Loucy (cell line): Measurements from ENCODE around the gene SULT1E1.

Source experiments
- H2AFZ ChIP-seq: fragments of 200-600 bp; sonication (generic); 2 replicates; pipeline ENCODE4 v1.6.0; 2016; ENCODE audit warnings: antibody characterized with exemption, mild to moderate bottlenecking, low read length, moderate library complexity
- H3F3A ChIP-seq: fragments of 200-600 bp; 2 replicates; pipeline ENCODE4 v1.6.0; 2016; ENCODE audit warnings: antibody characterized with exemption, low read depth, mild to moderate bottlenecking
- H3K27me3 ChIP-seq: fragments of 200-600 bp; sonication (generic); 2 replicates; pipeline ENCODE4 v1.6.1; 2014; ENCODE audit warnings: low read length, mild to moderate bottlenecking; ENCODE audit not compliant: insufficient read depth, poor library complexity, severe bottlenecking
- H3K36me3 ChIP-seq: fragments of 200-600 bp; sonication (generic); 2 replicates; pipeline ENCODE4 v1.6.1; 2016; ENCODE audit warnings: low read length; ENCODE audit not compliant: insufficient read depth
- H3K4me1 ChIP-seq: fragments of 200-600 bp; sonication (generic); 2 replicates; pipeline ENCODE4 v1.5.1; 2014; ENCODE audit warnings: low read length, mild to moderate bottlenecking; ENCODE audit not compliant: insufficient read depth, poor library complexity, severe bottlenecking
- H3K4me2 ChIP-seq: fragments of 200-600 bp; sonication (generic); 2 replicates; pipeline ENCODE4 v1.6.0; 2014; ENCODE audit warnings: antibody characterized with exemption, low read length, low read depth, mild to moderate bottlenecking; ENCODE audit not compliant: poor library complexity, severe bottlenecking
- H3K4me3 ChIP-seq: fragments of 200-600 bp; sonication (generic); 2 replicates; pipeline ENCODE4 v1.5.1; 2014; ENCODE audit warnings: low read length, mild to moderate bottlenecking, mixed read lengths; ENCODE audit not compliant: poor library complexity, severe bottlenecking
- H3K79me2 ChIP-seq: fragments of 200-600 bp; sonication (generic); 2 replicates; pipeline ENCODE4 v1.6.1; 2014; ENCODE audit warnings: low read length; ENCODE audit not compliant: insufficient read depth
- H3K9ac ChIP-seq: fragments of 200-600 bp; sonication (generic); 2 replicates; pipeline ENCODE4 v1.6.0; 2014; ENCODE audit warnings: mild to moderate bottlenecking, low read depth, low read length, moderate library complexity; ENCODE audit not compliant: poor library complexity, severe bottlenecking
- H3K9me2 ChIP-seq: fragments of 200-600 bp; sonication (generic); replicated peaks from 2 replicates; pipeline ENCODE4 v1.6.1; 2016; ENCODE audit warnings: low read depth, low read length, mixed read lengths
- H3K9me3 ChIP-seq: fragments of 200-600 bp; sonication (generic); 2 replicates; pipeline ENCODE4 v1.6.1; 2014; ENCODE audit warnings: mild to moderate bottlenecking, antibody characterized with exemption, low read length, low read depth; ENCODE audit not compliant: insufficient read depth
- H4K20me1 ChIP-seq: fragments of 200-600 bp; sonication (generic); 2 replicates; pipeline ENCODE4 v1.6.0; 2014; ENCODE audit warnings: antibody characterized with exemption, low read length, mild to moderate bottlenecking; ENCODE audit not compliant: insufficient read depth, poor library complexity, severe bottlenecking
- CTCF ChIP-seq: fragments of 200-600 bp; sonication (generic); conservative IDR thresholded peaks from 2 replicates; pipeline ENCODE4 v1.5.1; 2014; ENCODE audit warnings: mild to moderate bottlenecking, antibody characterized with exemption, low read length
- EZH2phosphoT487 ChIP-seq: fragments of 200-600 bp; IDR thresholded peaks from 2 replicates; pipeline ENCODE4 v1.6.1; 2018; ENCODE audit warnings: antibody characterized with exemption, mild to moderate bottlenecking, moderate library complexity, borderline replicate concordance

SULT1E1 gene

GRCh38 chr4:69882150-69882549, 22.2 kb upstream of the SULT1E1 start:
- no peaks in the 10 kb centered on the region for H4K20me1 ChIP-seq
- no peak overlapping the region for H3K9ac ChIP-seq
- no peaks in the 10 kb centered on the region for H3K9me3 ChIP-seq
- no peak overlapping the region for H3K4me3 ChIP-seq
- H3K36me3 ChIP-seq: no peaks in the 10 kb centered on the region
- TF ChIP-seq EZH2phosphoT487 (no peak), CTCF (no peak)
- H3K4me1 ChIP-seq: no peaks in the 10 kb centered on the region
- no peaks in the 10 kb centered on the region for H3F3A ChIP-seq
- H3K9me2 ChIP-seq: no peaks in the 10 kb centered on the region
- no peaks in the 10 kb centered on the region for H3K79me2 ChIP-seq
- H3K4me2 ChIP-seq: no peak overlapping the region
- H2AFZ ChIP-seq: no peak overlapping the region
- H3K27me3 ChIP-seq: no peaks in the 10 kb centered on the region

- Histone ChIP-seq H2AFZ (no peak overlapping the region), H3K9me3 (no peaks in the 10 kb centered on the region), H3K9ac (no peak overlapping the region), H3K9me2 (no peaks in the 10 kb centered on the region), H3K4me1 (no peaks in the 10 kb centered on the region), H3K27me3 (no peaks in the 10 kb centered on the region), H3K79me2 (no peaks in the 10 kb centered on the region), H3K4me2 (no peak overlapping the region), H3F3A (no peaks in the 10 kb centered on the region), H3K36me3 (no peaks in the 10 kb centered on the region), H4K20me1 (no peaks in the 10 kb centered on the region), H3K4me3 (no peak overlapping the region)
- TF ChIP-seq CTCF: peak; percentile 84
- TF ChIP-seq EZH2phosphoT487: no peak
Measured at GRCh38 chr4:69881173-69881773, 21.3 kb upstream of the SULT1E1 start.

GRCh38 chr4:69878250-69878649, 18.3 kb upstream of the SULT1E1 start:
- no peaks in the 10 kb centered on the region for H3K79me2 ChIP-seq
- H3K9me3 ChIP-seq: no peaks in the 10 kb centered on the region
- H2AFZ ChIP-seq: no peak overlapping the region
- no peak overlapping the region for H3K4me3 ChIP-seq
- H3K9ac ChIP-seq: no peak overlapping the region
- no peak overlapping the region for H3K4me2 ChIP-seq
- H3K9me2 ChIP-seq: no peaks in the 10 kb centered on the region
- no peaks in the 10 kb centered on the region for H3K27me3 ChIP-seq
- TF ChIP-seq CTCF (no peak), EZH2phosphoT487 (no peak)
- H3K36me3 ChIP-seq: no peaks in the 10 kb centered on the region
- H3K4me1 ChIP-seq: no peaks in the 10 kb centered on the region
- no peaks in the 10 kb centered on the region for H4K20me1 ChIP-seq
- no peaks in the 10 kb centered on the region for H3F3A ChIP-seq
